GM21390 (cell line): ENCODE results near the gene ZC3H7A.
A peak's percentile ranks its signal among the peaks of the same experiment; 100 is the strongest.
"Not testable (repeated sequence)": the region's sequence is repeated elsewhere in the genome, so short reads cannot be mapped to it uniquely, and the experiment has no call there.

ENCODE experiments used
- ATAC-seq: cut with Tn5 transposase; IDR thresholded peaks from one replicate; pipeline ENCODE4 v1.9.1; 2021; ENCODE audit not compliant: unreplicated experiment

The ZC3H7A gene, protein sequence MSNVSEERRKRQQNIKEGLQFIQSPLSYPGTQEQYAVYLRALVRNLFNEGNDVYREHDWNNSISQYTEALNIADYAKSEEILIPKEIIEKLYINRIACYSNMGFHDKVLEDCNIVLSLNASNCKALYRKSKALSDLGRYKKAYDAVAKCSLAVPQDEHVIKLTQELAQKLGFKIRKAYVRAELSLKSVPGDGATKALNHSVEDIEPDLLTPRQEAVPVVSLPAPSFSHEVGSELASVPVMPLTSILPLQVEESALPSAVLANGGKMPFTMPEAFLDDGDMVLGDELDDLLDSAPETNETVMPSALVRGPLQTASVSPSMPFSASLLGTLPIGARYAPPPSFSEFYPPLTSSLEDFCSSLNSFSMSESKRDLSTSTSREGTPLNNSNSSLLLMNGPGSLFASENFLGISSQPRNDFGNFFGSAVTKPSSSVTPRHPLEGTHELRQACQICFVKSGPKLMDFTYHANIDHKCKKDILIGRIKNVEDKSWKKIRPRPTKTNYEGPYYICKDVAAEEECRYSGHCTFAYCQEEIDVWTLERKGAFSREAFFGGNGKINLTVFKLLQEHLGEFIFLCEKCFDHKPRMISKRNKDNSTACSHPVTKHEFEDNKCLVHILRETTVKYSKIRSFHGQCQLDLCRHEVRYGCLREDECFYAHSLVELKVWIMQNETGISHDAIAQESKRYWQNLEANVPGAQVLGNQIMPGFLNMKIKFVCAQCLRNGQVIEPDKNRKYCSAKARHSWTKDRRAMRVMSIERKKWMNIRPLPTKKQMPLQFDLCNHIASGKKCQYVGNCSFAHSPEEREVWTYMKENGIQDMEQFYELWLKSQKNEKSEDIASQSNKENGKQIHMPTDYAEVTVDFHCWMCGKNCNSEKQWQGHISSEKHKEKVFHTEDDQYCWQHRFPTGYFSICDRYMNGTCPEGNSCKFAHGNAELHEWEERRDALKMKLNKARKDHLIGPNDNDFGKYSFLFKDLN

DNA sequence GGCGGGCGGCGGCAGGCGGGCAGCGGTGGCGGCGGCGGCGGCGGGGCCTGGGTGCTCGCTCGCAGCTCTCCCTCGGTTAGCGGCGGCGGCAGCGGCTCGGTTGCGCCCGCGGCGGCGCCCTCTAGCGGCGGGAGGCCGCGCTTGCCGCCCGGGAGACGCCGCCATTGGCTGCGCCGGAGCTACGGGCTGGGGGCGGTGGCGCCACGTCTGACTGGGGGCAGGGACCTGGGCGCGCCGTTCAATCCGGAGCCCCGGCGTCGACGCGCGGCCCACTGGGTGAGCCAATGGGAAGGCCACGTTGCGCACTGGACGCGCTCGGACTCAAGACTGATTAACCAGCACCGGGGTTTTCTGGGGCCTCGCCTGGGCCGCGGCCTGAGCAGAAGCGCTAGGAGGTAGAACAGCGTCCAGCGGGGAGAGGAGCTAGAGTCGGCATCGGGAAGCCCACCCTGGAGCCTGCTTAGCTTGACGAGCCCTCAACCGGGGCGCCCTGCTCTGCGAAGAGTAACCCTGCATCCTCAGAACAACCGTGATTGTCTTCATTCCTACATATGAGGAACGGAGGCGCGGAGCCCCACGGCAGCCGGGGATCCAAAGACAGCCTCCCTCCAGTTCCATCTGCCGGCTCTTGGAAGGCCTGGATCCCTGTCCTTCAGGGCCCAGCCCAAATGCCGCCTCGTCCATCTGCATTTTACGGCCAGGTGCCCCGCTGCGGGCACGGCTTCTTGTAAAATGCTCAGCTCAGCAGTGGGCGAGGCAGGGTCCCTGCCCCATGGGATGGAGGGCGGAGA is at the start of gene ZC3H7A:
ZC3H7A (minus strand) TSS at position 93 of the 791 bp plus-strand sequence. CDS start 14,904 bp downstream, outside the sequence.
- peak; percentile 82 for ATAC-seq

DNA sequence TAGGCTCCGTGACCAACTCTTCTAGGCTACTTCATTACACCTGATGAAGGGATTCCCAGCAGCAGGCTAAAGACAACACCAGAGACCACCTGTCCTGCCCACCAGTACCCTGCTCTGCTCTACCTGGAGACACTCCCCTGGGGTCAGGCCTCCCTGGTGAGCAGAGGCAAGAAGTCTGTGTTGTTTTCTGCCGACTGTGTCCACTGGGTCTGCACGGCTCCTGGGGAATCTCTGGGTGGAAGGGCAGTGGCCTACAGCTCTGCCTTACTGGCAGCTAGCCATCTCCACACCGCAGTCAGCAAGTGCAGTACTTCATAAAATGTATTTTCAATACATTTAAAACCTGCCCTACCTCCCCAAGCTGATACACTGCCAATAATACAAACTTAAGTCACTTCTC is 47.4 kb upstream of the ZC3H7A start:
- no peak for ATAC-seq

DNA sequence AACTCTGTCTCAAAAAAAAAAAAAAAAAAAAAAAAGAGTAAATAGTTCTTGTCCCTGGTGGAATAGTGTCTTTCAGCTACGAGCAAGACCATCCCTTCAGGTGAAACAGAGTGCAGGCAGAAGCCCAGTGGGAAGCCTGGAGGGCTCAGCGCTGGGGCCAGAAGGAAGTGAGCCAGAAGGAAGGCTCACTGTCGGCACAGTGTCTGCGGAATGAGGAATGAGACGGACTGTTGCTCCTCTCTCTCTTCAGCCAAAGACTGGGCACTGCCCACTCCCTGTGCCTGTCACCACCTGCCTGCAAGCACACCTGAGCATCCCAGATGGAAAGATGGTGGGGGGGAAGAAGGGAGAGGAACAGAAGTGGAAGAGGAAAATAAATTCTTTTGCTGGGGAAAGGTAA is 46.8 kb upstream of the ZC3H7A start:
- ATAC-seq, result no peak

DNA sequence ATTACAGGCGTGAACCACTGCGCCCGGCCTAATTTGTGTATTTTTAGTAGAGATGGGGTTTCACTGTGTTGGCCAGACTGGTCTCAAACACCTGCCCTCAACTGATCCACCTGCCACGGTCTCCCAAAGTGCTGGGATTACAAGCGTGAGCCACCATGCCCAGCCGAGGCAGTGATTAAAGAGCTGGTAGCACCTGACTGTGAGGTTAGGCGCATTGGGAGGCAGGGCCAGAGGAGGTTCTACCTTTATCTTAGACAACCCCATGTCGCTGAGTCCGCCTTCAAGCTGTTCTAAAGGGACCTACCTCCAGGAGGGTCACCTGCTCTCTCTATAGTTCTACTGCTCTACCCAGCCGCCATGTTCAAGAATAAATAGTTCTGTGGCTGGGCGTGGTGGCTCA is 46.1 kb upstream of the ZC3H7A start:
- no peak for ATAC-seq

DNA sequence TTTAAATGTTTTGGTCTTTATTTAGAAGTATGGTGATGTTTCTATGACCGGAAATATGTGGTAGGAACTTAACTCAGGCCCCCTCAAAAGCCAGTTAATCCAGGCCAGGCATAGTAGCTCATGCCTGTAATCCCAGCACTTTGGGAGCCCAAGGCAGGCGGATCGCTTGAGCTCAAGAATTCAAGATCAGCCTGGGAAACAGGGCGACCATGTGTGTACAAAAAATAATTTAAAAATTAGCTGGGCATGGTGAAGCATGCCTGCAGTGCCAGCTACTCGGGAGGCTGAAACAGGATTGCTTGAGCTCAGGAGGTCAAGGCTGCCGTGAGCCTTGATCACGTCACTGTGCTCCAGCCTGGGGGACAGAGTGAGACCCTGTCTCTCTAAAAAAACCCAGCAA is 44.0 kb upstream of the ZC3H7A start:
- ATAC-seq, result no peak

DNA sequence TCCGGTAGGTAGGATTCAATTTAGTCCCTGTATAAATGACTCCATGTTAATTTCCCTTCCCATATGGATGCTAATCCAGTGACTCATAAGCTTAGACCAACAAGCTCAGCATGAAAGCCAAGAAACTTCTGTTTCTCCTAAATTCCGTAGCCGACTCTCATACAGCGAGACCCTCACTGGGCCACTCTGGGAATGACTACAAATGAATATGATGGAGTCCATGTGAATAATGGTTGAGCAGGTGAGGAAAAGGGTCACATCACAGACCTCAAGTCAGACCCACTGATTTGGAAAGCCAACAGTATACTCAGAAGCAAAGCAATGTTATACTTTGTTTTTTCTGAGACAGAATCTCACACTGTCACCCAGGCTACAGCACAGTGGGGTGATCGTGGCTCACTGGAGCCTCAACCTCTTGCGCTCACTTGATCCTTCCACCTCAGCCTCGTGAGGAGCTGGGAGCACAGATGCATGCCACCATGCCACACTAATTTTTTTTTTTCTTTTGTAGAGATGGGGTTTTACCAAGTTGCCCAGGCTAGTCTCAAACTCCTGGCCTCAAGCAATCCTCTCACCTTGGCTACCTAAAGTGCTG is 39.7 kb upstream of the ZC3H7A start:
- ATAC-seq, result no peak

DNA sequence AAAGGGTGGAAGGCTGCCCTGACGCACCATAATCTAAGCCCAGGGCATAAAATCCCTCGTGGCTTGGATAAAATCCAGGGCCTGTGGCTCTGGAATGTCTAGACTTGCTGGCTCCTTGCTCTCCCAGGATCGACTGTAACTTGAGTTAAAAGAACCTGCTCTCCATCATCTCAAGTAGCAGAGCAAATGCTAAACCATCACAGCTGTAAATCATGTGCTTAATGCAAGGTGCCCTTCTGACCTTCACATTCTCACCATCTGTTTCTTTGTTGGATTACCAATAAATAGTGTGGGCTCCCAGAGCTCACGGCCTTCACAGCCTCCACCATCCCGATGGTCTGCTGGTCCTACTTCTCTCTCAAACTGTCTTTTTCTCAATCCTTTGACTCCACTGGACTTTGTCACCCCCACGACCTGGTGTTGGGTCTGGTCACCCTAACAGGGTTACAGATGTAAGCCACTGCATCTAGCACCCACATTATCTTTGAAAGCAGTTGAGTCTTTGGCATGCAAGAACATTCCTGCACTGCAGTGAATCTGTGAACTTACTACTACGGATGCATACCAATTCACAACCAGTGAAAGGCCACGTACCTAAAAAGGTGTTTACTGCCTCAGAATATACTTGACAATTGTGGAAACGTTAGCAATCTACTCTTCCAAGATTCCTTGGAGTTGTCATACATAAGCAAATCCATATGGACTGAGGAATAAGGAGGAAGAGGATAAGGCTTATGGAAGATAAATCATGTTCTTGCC is 39.0 kb upstream of the ZC3H7A start:
- no peak for ATAC-seq

DNA sequence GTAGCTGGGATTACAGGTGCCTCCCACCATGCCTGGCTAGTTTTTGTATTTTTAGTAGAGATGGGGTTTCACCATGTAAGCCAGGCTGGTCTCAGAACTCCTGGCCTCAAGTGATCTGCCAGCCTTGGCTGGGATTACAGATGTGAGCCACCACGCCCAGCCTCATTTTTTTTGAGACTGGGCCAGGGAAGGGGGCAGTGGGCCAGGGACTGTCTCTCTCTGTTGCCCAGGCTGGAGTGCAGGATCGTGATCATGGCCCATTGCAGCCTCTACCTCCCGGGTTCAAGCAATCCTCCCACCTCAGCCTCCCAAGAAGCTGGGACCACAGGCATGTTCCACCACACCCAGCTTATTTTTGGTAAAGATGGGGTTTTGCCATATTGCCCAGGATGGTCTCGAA is 38.3 kb upstream of the ZC3H7A start:
- no peak for ATAC-seq

DNA sequence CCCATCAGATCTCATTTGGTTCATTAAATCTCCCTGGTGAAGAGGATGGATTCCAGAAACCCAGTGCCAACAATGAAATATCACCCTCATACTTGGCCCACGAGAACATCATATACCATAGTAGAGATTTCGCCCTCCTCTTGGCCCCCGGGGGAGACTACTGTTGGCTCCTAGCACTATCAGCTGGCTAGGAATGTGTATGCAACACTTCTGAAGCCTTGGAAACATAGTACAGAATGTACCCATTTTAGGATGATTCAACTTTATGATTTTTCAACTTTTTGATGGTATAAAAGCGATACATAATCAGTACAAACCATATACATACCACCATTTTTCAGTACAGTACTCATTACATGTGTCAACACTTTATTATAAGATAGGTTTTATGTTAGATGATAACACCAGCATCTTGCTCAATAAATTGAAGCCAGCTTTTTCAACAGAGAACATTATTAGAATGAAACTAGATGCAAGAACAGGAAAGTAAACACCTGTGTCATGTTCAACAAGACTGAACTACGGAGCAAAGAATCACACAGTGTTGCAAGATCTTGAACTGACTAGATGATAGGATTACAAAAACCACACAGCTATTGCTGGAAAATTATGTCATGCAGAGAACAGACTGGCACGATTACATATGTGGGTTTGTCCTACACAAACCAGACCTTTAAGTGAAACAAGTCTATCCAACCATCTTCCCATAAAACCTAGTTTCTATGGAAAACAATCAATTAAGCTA is 37.1 kb upstream of the ZC3H7A start:
- no peak for ATAC-seq

DNA sequence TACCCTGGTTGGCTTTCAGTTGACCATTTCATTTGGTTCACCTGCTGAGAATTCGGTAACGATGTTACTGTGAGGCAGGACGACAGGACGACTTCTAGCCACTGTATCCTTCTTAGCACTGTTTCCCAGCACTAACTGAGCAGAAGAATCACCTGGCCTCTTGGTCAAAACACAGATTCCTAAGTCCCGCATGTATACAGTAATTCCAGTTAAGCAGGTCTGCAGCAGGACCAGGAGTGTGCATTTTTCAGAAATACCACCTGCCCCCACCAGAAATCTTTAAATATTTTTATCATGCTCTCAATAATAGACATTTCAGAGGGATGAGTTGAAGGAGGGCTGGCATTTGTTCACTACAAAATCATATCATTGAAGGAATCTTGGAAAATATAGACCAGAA is 31.6 kb upstream of the ZC3H7A start:
- ATAC-seq, result no peak

DNA sequence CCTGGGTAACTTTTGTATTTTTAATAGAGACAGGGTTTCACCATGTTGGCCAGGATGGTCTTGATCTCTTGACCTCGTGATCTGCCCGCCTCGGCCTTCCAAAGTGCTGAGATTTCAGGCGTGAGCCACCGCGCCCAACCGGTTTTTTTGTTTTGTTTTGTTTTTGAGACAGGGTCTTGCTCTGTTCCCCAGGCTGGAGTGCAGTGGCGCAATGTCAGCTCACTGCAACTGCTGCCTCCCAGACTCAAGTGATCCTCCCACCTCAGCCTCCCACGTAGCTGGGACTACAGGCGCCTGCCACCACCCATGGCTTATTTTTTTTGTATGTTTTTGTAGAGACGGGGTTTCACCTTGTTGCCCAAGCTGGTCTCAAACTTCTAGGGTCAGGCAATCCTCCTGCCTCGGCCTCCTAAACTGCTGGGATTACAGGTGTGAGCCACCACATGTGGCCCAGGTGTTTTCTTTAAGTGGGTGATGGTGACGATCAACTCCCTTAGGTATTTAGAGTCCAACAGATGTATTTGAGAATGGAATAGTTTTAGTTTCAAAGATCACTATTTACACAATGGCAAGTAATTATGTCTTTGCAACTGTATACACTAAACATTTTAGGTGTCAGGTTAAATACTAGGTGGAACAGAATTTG is 28.6 kb upstream of the ZC3H7A start:
- not testable (repeated sequence) for ATAC-seq

DNA sequence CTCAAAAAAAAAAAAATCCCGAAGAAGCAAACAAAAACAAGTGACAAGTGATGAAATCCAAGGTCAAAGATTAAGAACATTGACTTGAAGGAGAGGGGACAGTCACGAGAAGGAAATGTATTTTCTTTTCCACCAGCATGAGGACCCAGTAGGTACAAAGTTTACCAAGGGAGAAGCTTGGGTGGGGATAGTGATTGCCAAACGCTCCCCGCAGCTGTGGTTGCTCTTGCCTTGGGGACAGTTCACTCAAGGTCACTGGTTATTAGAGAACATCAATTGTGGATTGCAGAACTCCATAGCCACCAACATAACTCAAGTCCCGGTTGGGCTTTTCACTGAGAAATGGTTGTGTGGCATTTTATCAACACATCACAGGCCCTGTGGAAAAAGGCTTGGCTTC is 27.3 kb upstream of the ZC3H7A start:
- ATAC-seq, result no peak

DNA sequence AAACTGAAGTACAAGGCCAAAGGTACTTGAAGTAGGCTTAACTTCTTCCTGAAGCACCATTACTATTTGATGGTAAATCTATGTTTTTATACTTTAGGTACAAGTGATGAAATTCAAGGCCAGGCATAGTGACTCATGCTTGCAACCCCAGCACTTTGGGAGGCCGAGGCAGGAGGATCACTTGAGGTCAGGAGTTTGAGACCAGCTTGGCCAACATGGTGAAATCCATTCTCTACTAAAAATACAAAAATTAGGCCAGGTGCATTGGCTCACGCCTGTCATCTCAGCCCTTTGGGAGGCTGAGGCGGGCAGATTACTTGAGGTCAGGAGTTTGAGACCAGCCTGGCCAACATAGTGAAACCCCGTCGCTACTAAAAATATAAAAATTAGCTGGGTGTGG is 26.6 kb upstream of the ZC3H7A start:
- ATAC-seq, result not testable (repeated sequence)

DNA sequence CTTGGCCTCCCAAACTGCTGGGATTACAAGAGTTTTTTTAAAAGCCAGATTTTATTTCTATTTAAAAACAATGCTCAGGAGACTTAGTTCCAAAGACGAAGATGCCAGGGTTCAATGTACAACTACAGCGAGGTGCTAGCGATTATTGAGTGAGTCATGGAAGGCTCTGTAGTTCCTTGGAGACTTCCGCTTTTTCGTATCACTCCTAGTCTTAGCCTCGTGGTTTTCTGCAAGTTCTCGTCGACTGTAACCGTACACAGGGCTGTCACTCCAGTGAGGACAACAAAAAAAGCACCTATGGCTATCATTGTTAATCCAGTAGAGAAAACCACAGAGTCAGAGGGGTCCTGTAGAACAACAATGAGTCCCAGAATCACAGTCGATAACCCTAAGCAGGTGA is 22.7 kb upstream of the ZC3H7A start:
- ATAC-seq, result no peak

DNA sequence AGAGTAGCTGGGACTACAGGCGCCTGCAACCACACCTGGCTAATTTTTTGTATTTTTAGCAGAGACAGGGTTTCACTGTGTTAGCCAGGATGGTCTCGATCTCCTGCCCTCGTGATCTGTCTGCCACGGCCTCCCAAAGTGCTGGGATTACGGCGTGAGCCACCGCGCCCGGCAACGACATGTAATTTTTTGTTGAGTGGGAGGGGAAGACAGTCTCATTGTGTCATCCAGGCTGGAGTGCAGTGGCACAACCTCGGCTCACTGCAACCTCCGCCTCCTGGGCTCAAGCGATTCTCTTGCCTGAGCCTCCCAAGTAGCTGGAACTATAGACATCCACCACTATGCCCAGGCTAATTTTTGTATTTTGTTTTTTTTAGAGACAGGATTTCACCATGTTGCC is 21.9 kb upstream of the ZC3H7A start:
- not testable (repeated sequence) for ATAC-seq

DNA sequence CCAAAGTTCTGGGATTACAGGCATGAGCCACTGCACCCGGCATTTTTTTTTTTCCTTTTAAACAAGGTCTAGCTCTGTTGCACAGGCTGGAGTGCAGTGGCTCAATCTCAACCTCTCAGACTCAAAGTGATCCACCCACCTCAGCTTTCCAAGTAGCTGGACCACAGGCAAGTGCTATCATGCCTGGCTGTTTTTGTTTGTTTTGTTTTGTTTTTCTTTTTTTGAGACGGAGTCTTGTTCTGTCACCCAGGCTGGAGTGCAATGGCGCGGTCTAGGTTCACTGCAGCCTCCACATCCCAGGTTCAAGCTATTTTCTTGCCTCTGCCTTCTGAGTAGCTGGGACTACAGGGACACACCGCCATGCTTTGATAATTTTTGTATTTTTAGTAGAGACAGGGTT is 19.1 kb upstream of the ZC3H7A start:
- ATAC-seq, result no peak

DNA sequence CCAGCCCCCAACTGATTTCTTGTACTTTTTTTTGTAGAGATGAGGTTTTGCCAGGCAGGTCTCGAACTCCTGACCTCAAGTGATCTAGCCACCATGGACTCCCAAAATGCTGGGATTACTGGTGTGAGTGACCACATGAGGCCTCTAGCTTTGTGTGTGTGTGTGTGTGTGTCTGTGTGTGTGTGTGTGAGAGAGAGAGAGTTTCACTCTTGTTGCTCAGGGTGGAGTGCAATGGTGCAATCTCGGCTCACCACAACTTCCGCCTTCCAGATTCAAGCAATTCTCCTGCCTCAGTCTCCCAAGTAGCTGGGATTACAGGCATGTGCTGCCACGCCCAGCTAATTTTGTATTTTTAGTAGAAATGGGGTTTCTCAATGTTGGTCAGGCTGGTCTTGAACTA is 17.7 kb upstream of the ZC3H7A start:
- not testable (repeated sequence) for ATAC-seq

DNA sequence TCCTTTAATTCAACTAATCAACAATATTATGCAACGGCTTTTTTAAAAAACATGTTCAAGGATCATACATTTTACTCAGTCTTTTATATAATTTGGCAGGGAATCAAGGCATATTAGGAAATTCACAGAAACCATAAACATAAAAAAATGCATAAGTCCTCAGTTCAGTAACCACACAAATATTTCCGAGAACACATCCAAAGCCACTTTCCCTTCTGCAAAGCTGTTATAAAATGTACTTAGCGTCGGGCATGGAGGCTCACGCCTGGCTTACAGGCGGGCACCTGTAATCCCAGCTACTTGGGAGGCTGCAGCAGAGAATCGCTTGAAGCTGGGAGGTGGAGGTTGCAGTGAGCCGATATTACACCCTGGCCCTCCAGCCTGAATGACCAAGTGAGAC is 9.7 kb upstream of the ZC3H7A start:
- no peak for ATAC-seq

DNA sequence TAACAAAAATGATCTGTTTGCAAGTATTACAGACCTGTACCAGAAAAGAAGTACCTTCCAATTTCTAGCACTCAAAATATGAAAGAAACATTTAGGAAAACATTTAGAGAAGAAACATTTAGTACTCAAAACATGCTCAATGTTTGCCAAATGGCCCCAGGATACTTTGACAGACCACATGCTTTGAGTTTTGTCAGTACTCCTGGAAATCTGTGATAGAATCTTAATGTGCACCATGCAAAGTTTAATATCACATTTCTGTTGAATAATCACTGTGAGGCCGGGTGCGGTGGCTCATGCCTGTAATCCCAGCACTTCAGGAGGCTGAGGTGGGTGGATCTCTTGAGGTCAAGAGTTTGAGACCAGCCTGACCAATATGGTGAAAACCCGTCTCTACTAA is 8.5 kb upstream of the ZC3H7A start:
- ATAC-seq, result no peak
